Right renal cortex interstitium (tissue), 3 donors: ENCODE measurements around the gene C3orf85. TPM values are rescaled to one million over a fixed set of nuclear protein-coding genes. Genes with fewer than 3 reads are reported as not detected.

Experiments
- DNase-seq, 3 donors: peaks; one replicate each; pipeline ENCODE4 v3.0.0-alpha.2; 2013; ENCODE audit warnings: low read depth in 3 of 3, low spot score in 2 of 3
- polyA plus RNA-seq, 3 donors: library from polyadenylated mRNA; unstranded; fragments of 120-200 nt; gene quantifications; one replicate each; pipeline ENCODE4 v1.2.1, GENCODE V29; 2013; ENCODE audit not compliant: insufficient read length in 3 of 3

Gene C3orf85
- polyA plus RNA-seq, 3 donors: 16.6 to 19.4 (median 19.0) TPM

- no peak for DNase-seq
Measured at GRCh38 chr3:109149078-109149477, 12.6 kb downstream of the C3orf85 start.

GRCh38 chr3:109152320-109152719, 15.8 kb downstream of the C3orf85 start:
- DNase-seq: no peak

GRCh38 chr3:109154979-109155378, 18.5 kb downstream of the C3orf85 start:
- no peak for DNase-seq

- no peak for DNase-seq
Measured at GRCh38 chr3:109155828-109156227, 19.3 kb downstream of the C3orf85 start.

- DNase-seq: no peak
Measured at GRCh38 chr3:109161487-109162123, 25.1 kb downstream of the C3orf85 start.

- no peak for DNase-seq
Measured at GRCh38 chr3:109165905-109166304, 29.4 kb downstream of the C3orf85 start.

GRCh38 chr3:109171479-109171878, 35.0 kb downstream of the C3orf85 start:
- DNase-seq: no peak

GRCh38 chr3:109175411-109175810, 38.9 kb downstream of the C3orf85 start:
- DNase-seq: no peak

GRCh38 chr3:109176726-109177125, 40.2 kb downstream of the C3orf85 start:
- DNase-seq: no peak

GRCh38 chr3:109177908-109178307, 41.4 kb downstream of the C3orf85 start:
- no peak for DNase-seq

- no peak for DNase-seq
Measured at GRCh38 chr3:109178708-109179107, 42.2 kb downstream of the C3orf85 start.

- no peak for DNase-seq
Measured at GRCh38 chr3:109184726-109185125, 48.2 kb downstream of the C3orf85 start.

GRCh38 chr3:109187390-109187789, 50.9 kb downstream of the C3orf85 start:
- DNase-seq: no peak

GRCh38 chr3:109188741-109189140, 52.2 kb downstream of the C3orf85 start:
- DNase-seq: no peak

- DNase-seq: no peak
Measured at GRCh38 chr3:109191421-109191820, 54.9 kb downstream of the C3orf85 start.

GRCh38 chr3:109195815-109196214, 59.3 kb downstream of the C3orf85 start:
- DNase-seq: no peak

Other genes starting within 250 kb of the C3orf85 start
- under 1 TPM; 0.18 to 0.64 (median 0.21) TPM for gene GUCA1C, start 182.8 kb upstream of the C3orf85 start, polyA plus RNA-seq
- under 1 TPM; 0.49 to 0.68 (median 0.61) TPM for gene MORC1, start 18.6 kb upstream of the C3orf85 start, polyA plus RNA-seq
- 1 to 10 TPM in 2 of 3 donors, under 1 TPM in 1; 0.76 to 1.4 (median 1.4) TPM for gene DPPA2, start 179.8 kb downstream of the C3orf85 start, polyA plus RNA-seq
- 1 to 10 TPM; 2.2 to 5.2 (median 4.2) TPM for gene DPPA4, start 200.8 kb downstream of the C3orf85 start, polyA plus RNA-seq